ENCODE results near the gene HEXA. TPM values are rescaled to one million over a fixed set of nuclear protein-coding genes. Genes with fewer than 3 reads are reported as not detected.

The HEXA gene
- total RNA-seq, 1 donor from 2014 or later = 123 TPM

DNA sequence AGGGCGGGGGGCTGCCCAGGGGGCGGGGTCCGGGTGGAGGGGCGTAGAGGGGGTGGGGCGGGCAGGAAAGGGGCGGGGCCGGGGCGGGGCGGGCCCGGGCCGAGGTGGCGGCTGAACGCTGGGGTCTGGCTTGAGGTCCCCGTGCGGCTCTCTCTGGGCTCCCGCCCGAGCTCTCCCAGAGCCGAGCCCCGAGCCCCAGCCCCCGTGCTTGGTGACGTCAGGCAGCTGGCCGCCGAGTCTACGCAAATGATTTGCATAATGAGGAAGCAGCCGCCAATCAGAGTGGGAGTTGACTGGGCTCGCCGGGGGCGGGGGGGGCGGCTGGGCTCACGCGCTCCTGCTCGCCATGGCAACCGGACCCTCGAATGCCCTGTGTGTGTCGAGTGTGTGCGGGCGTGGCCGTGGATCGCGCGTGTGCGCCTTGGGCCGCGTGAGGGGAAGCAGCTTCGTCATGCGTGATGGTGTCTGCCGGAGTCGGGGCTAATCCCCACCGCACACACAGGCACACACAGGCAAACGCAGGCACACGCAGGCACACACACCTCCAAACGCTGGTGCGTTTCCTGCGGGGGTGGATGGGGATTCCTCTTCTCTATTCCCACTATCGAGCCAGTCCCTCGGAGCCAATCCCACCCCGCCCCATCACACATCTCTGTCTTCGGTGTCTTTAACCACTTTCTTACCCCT is 55.7 kb downstream of the HEXA start, which contains the start of gene CELF6:
Gene CELF6, minus strand, starts transcription at position 173 of the 687 bp plus-strand sequence. CDS start 283 bp downstream, outside the sequence.
- Mint-ChIP-seq H3K4me3 (ENCODE audit: unreplicated experiment) (peak within 1 kb of the TSS; percentile 89), H3K9me3 (ENCODE audit: unreplicated experiment) (no peaks in the 10 kb centered on the region), H3K27me3 (ENCODE audit: unreplicated experiment) (peaks cover 10% of the 10 kb centered on the region), H3K4me1 (ENCODE audit: unreplicated experiment) (peaks cover 11% of the 10 kb centered on the region), H3K27ac (ENCODE audit: unreplicated experiment) (peak within 1 kb of the TSS; percentile 74), H3K36me3 (ENCODE audit: low read depth, unreplicated experiment) (peaks cover 9% of the 10 kb centered on the region)
- DNase-seq (ENCODE audit: low spot score) = peak; percentile 76
- TF ChIP-seq CTCF (IDR thresholded peaks at IDR 0.05; ENCODE audit: unreplicated experiment) = no peak

GRCh38 chr15:72319360-72319984 is 56.3 kb downstream of the HEXA start:
- Mint-ChIP-seq H3K9me3 (ENCODE audit: unreplicated experiment) (no peaks in the 10 kb centered on the region), H3K27me3 (ENCODE audit: unreplicated experiment) (peaks cover 10% of the 10 kb centered on the region), H3K4me1 (ENCODE audit: unreplicated experiment) (peaks cover 11% of the 10 kb centered on the region), H3K27ac (ENCODE audit: unreplicated experiment) (peak overlapping the region; percentile 72), H3K4me3 (ENCODE audit: unreplicated experiment) (peak overlapping the region; percentile 84), H3K36me3 (ENCODE audit: low read depth, unreplicated experiment) (peaks cover 9% of the 10 kb centered on the region)
- TF ChIP-seq CTCF (IDR thresholded peaks at IDR 0.05; ENCODE audit: unreplicated experiment) = no peak
- DNase-seq (ENCODE audit: low spot score) = peak; percentile 88

DNA sequence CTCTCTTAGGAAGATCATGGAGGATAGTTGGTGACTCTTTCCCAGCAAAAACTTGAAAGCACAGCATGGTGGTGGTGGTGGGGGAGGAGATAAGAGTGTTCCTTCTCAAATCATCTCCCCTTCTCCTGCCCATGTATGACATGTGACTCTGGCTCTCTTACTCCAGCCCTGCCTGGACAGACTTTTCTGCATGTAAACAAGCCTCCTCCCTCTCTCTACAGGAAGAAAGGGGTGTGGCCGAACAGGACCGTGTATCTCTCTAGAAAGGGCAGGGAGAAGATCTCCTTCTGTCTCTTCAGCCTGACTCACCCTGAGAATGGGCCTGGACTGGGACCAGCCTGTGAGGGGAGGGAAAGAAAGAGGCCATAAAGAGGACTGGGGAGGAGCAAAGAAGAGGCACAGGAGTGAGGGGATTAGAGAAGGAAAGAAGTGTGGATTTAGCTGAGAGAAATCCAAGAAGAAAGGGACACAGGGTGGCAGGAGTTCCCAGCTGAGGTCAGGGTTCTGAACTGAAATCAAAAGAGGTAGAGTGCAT is 57.3 kb downstream of the HEXA start:
- Mint-ChIP-seq H3K36me3 (ENCODE audit: low read depth, unreplicated experiment) (peaks cover 7% of the 10 kb centered on the region), H3K4me3 (ENCODE audit: unreplicated experiment) (peak overlapping the region; percentile 84), H3K27me3 (ENCODE audit: unreplicated experiment) (peaks cover 11% of the 10 kb centered on the region), H3K4me1 (ENCODE audit: unreplicated experiment) (peaks cover 11% of the 10 kb centered on the region), H3K9me3 (ENCODE audit: unreplicated experiment) (no peaks in the 10 kb centered on the region), H3K27ac (ENCODE audit: unreplicated experiment) (no peak overlapping the region)
- DNase-seq (ENCODE audit: low spot score) = no peak
- TF ChIP-seq CTCF (IDR thresholded peaks at IDR 0.05; ENCODE audit: unreplicated experiment) = no peak

GRCh38 chr15:72315706-72316370 is 60.0 kb downstream of the HEXA start:
- peaks cover 5% of the 10 kb centered on the region for H3K36me3 Mint-ChIP-seq (ENCODE audit: low read depth, unreplicated experiment)
- TF ChIP-seq CTCF (IDR thresholded peaks at IDR 0.05; ENCODE audit: unreplicated experiment) = no peak
- H3K27me3 Mint-ChIP-seq (ENCODE audit: unreplicated experiment) = peaks cover 12% of the 10 kb centered on the region
- DNase-seq (ENCODE audit: low spot score) = no peak
- peaks cover 9% of the 10 kb centered on the region for H3K4me1 Mint-ChIP-seq (ENCODE audit: unreplicated experiment)
- H3K27ac Mint-ChIP-seq (ENCODE audit: unreplicated experiment) = no peak overlapping the region
- no peaks in the 10 kb centered on the region for H3K9me3 Mint-ChIP-seq (ENCODE audit: unreplicated experiment)
- H3K4me3 Mint-ChIP-seq (ENCODE audit: unreplicated experiment) = no peak overlapping the region
